Loucy (cell line): ENCODE measurements around the gene LRRN2.

Experiments
- H2AFZ ChIP-seq: fragments of 200-600 bp; sonication (generic); 2 replicates; pipeline ENCODE4 v1.6.0; 2016; ENCODE audit warnings: antibody characterized with exemption, mild to moderate bottlenecking, low read length, moderate library complexity
- H3F3A ChIP-seq: fragments of 200-600 bp; 2 replicates; pipeline ENCODE4 v1.6.0; 2016; ENCODE audit warnings: antibody characterized with exemption, low read depth, mild to moderate bottlenecking
- H3K27me3 ChIP-seq: fragments of 200-600 bp; sonication (generic); 2 replicates; pipeline ENCODE4 v1.6.1; 2014; ENCODE audit warnings: low read length, mild to moderate bottlenecking; ENCODE audit not compliant: insufficient read depth, poor library complexity, severe bottlenecking
- H3K36me3 ChIP-seq: fragments of 200-600 bp; sonication (generic); 2 replicates; pipeline ENCODE4 v1.6.1; 2016; ENCODE audit warnings: low read length; ENCODE audit not compliant: insufficient read depth
- H3K4me1 ChIP-seq: fragments of 200-600 bp; sonication (generic); 2 replicates; pipeline ENCODE4 v1.5.1; 2014; ENCODE audit warnings: low read length, mild to moderate bottlenecking; ENCODE audit not compliant: insufficient read depth, poor library complexity, severe bottlenecking
- H3K4me2 ChIP-seq: fragments of 200-600 bp; sonication (generic); 2 replicates; pipeline ENCODE4 v1.6.0; 2014; ENCODE audit warnings: antibody characterized with exemption, low read length, low read depth, mild to moderate bottlenecking; ENCODE audit not compliant: poor library complexity, severe bottlenecking
- H3K4me3 ChIP-seq: fragments of 200-600 bp; sonication (generic); 2 replicates; pipeline ENCODE4 v1.5.1; 2014; ENCODE audit warnings: low read length, mild to moderate bottlenecking, mixed read lengths; ENCODE audit not compliant: poor library complexity, severe bottlenecking
- H3K79me2 ChIP-seq: fragments of 200-600 bp; sonication (generic); 2 replicates; pipeline ENCODE4 v1.6.1; 2014; ENCODE audit warnings: low read length; ENCODE audit not compliant: insufficient read depth
- H3K9ac ChIP-seq: fragments of 200-600 bp; sonication (generic); 2 replicates; pipeline ENCODE4 v1.6.0; 2014; ENCODE audit warnings: mild to moderate bottlenecking, low read depth, low read length, moderate library complexity; ENCODE audit not compliant: poor library complexity, severe bottlenecking
- H3K9me2 ChIP-seq: fragments of 200-600 bp; sonication (generic); replicated peaks from 2 replicates; pipeline ENCODE4 v1.6.1; 2016; ENCODE audit warnings: low read depth, low read length, mixed read lengths
- H3K9me3 ChIP-seq: fragments of 200-600 bp; sonication (generic); 2 replicates; pipeline ENCODE4 v1.6.1; 2014; ENCODE audit warnings: mild to moderate bottlenecking, antibody characterized with exemption, low read length, low read depth; ENCODE audit not compliant: insufficient read depth
- H4K20me1 ChIP-seq: fragments of 200-600 bp; sonication (generic); 2 replicates; pipeline ENCODE4 v1.6.0; 2014; ENCODE audit warnings: antibody characterized with exemption, low read length, mild to moderate bottlenecking; ENCODE audit not compliant: insufficient read depth, poor library complexity, severe bottlenecking
- CTCF ChIP-seq: fragments of 200-600 bp; sonication (generic); conservative IDR thresholded peaks from 2 replicates; pipeline ENCODE4 v1.5.1; 2014; ENCODE audit warnings: mild to moderate bottlenecking, antibody characterized with exemption, low read length
- EZH2phosphoT487 ChIP-seq: fragments of 200-600 bp; IDR thresholded peaks from 2 replicates; pipeline ENCODE4 v1.6.1; 2018; ENCODE audit warnings: antibody characterized with exemption, mild to moderate bottlenecking, moderate library complexity, borderline replicate concordance

LRRN2 gene

GRCh38 chr1:204684571-204685235 lies 835 bp downstream of the LRRN2 start:
- Histone ChIP-seq H3K9ac (peak overlapping the region; percentile 67), H3K4me3 (peak overlapping the region; percentile 73), H3K9me3 (no peaks in the 10 kb centered on the region), H3K79me2 (peaks cover 3% of the 10 kb centered on the region; the same call in 1 of the 2 replicates), H3K27me3 (peaks cover 9% of the 10 kb centered on the region), H3K4me1 (peaks cover 17% of the 10 kb centered on the region), H3K9me2 (no peaks in the 10 kb centered on the region), H3K4me2 (peak overlapping the region; percentile 71), H3F3A (no peaks in the 10 kb centered on the region), H3K36me3 (no peaks in the 10 kb centered on the region), H2AFZ (peak overlapping the region; percentile 71), H4K20me1 (no peaks in the 10 kb centered on the region)
- TF ChIP-seq CTCF = no peak
- TF ChIP-seq EZH2phosphoT487 = no peak

DNA sequence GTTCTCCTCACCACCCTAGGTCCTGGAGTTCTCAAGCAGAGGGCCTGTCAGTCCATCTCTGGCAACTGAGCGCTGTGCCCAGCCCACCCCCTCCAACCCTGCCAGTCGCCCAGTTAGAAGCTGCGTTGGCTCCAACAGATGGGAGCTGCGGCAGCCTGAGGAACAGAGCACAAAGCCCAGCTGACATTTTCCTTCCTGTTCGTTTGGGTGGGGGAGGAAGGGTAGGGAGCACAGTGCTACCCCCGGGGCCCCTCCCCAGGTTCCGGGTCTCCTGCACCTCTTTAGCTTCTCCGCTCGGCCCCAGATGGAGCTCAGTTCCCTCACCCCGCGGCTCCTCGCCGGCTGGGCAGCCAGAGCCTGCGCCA lies 1.4 kb downstream of the LRRN2 start:
- Histone ChIP-seq H2AFZ (peak overlapping the region; percentile 71), H3K9me2 (no peaks in the 10 kb centered on the region), H3K9me3 (no peaks in the 10 kb centered on the region), H3K4me1 (peaks cover 17% of the 10 kb centered on the region), H3K36me3 (no peaks in the 10 kb centered on the region), H3K27me3 (peaks cover 9% of the 10 kb centered on the region), H3K4me2 (peak overlapping the region; percentile 71), H3K9ac (peak overlapping the region; percentile 67), H3K4me3 (peak overlapping the region; percentile 73), H4K20me1 (no peaks in the 10 kb centered on the region), H3K79me2 (peaks cover 3% of the 10 kb centered on the region; the same call in 1 of the 2 replicates), H3F3A (no peaks in the 10 kb centered on the region)
- TF ChIP-seq CTCF (no peak), EZH2phosphoT487 (no peak)

DNA sequence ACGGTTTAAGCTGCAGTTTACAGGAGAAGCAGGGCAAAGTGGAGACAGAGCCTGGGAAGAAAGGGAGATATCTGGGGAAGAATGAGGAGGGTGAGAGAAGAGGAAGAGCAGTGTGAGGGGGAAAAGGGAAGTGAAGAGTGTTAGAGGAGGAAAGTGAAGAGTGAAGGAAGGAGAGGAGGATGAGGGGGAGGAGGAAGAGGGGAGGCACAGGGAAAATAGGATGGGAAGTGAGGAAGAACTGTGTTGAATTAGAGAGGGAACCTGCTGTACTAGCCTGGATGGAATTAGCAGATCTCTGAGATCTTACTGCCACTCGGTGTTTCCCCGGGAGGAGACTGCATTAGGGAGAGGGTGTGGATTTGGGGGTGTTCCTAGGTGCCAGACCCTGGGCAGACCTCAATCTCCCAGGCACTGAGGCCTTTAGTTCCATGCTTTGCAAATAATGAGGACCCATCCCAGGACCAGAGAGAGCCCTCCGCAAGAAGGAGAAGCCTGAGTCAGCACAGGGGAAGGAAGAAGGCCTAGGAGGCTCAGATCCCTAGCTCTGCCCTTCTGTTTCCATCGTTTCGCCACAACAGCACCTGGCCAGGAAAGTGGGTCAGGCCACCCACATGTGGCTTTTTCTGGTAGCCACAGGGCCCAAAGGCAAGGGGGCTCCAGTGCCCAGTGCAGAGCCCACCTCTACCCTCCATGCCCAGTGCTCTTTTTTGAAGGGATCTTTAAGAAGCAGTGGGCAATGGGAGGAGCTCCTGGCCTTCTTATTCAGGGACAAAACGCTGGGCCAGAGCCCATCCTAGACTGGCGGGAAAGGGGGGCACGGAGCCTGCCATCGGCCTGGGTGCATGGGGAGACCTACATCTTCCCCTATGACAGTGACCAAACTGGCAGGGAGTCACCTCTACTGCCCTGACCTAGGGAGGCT lies 2.0 kb downstream of the LRRN2 start:
- peaks cover 17% of the 10 kb centered on the region for H3K4me1 ChIP-seq
- H3K36me3 ChIP-seq = no peaks in the 10 kb centered on the region
- no peaks in the 10 kb centered on the region for H3K9me3 ChIP-seq
- no peaks in the 10 kb centered on the region for H3K9me2 ChIP-seq
- peaks cover 3% of the 10 kb centered on the region; the same call in 1 of the 2 replicates for H3K79me2 ChIP-seq
- H3K4me2 ChIP-seq = peak overlapping the region; percentile 71
- peak overlapping the region; percentile 67 for H3K9ac ChIP-seq
- H4K20me1 ChIP-seq = no peaks in the 10 kb centered on the region
- no peaks in the 10 kb centered on the region for H3F3A ChIP-seq
- peaks cover 9% of the 10 kb centered on the region for H3K27me3 ChIP-seq
- H3K4me3 ChIP-seq = peak overlapping the region; percentile 73
- no peak overlapping the region for H2AFZ ChIP-seq
- TF ChIP-seq CTCF = no peak
- TF ChIP-seq EZH2phosphoT487 = no peak
